GM12878 (cell line): Measurements from ENCODE around the gene TBC1D10B. TPM values are rescaled to one million over a fixed set of nuclear protein-coding genes. Genes with fewer than 3 reads are reported as not detected.
A peak's percentile ranks its signal among the peaks of the same experiment; 100 is the strongest.

Experiments used
- ATAC-seq: fragments of 200-7000 bp; cut with Tn5 transposase; 3 replicates; pipeline ENCODE4 v1.9.1; 2020; ENCODE audit warnings: mild to moderate bottlenecking, moderate library complexity
- BruUV-seq: library from RNA; stranded (reverse); fragments of 400-500 nt; replicated peaks from 2 replicates; lab custom pipeline; 2021; lab: Mats Ljungman, UMichigan
- CTCF ChIA-PET: fragments of 300-600 bp; sonication (Branson Sonifier 250); formaldehyde crosslinking; extraction: SDS; loops from one replicate; lab custom pipeline; 2021; ENCODE audit warnings: inconsistent platforms; lab: Yijun Ruan, JAX
- POLR2A ChIA-PET: fragments of 350-600 bp; formaldehyde crosslinking; extraction: SDS; loops from one replicate; lab custom pipeline; 2021; ENCODE audit warnings: inconsistent platforms; lab: Charles Lee
- RAD21 ChIA-PET: fragments of 300-600 bp; sonication (Branson Sonifier 250); formaldehyde crosslinking; loops from one replicate; lab custom pipeline; 2023; ENCODE audit warnings: antibody characterized with exemption; ENCODE audit not compliant: unreplicated experiment; lab: Charles Lee
- SMC1A ChIA-PET: fragments of 300-600 bp; sonication (Branson Sonifier 250); formaldehyde crosslinking; loops from one replicate; lab custom pipeline; 2023; ENCODE audit not compliant: unreplicated experiment, uncharacterized antibody; lab: Charles Lee
- DNase-seq: peaks from one replicate; pipeline ENCODE4 v3.0.0-alpha.2; 2011; ENCODE audit warnings: low read depth, low spot score
- FAIRE-seq: peaks from 3 replicates; lab custom pipeline; 2011; peaks lifted over from hg19 to GRCh38; lab: Jason Lieb, UNC
- H2AFZ ChIP-seq: 2 replicates; pipeline ENCODE4 v1.6.0; 2011; ENCODE audit warnings: low read depth, low read length, control low read depth; ENCODE audit not compliant: control insufficient read depth
- H3K27ac ChIP-seq: 2 replicates; pipeline ENCODE4 v1.5.1; 2011; ENCODE audit warnings: control low read depth; ENCODE audit not compliant: control insufficient read depth, insufficient read depth
- H3K27me3 ChIP-seq, 2 experiments: replicated peaks in 1 of 2; 2 replicates each; pipeline versions ENCODE4 v1.6.0 to v1.6.1; 2011; ENCODE audit warnings: low read length in 1 of 2; ENCODE audit not compliant: control insufficient read depth in 2 of 2, insufficient read depth in 2 of 2
- H3K36me3 ChIP-seq, 2 experiments: 2 replicates each; pipeline ENCODE4 v1.5.1; 2011; ENCODE audit warnings: low read length in 1 of 2; ENCODE audit not compliant: control insufficient read depth in 2 of 2, insufficient read depth in 2 of 2
- H3K4me1 ChIP-seq: 2 replicates; pipeline ENCODE4 v1.6.1; 2011; ENCODE audit warnings: mild to moderate bottlenecking, low read length, moderate library complexity, mixed read lengths; ENCODE audit not compliant: control insufficient read depth, insufficient read depth
- H3K4me2 ChIP-seq: 2 replicates; pipeline ENCODE4 v1.6.0; 2011; ENCODE audit warnings: control low read depth; ENCODE audit not compliant: control insufficient read depth, insufficient read depth
- H3K4me3 ChIP-seq: fragments of 200-600 bp; sonication (generic); 2 replicates; pipeline ENCODE4 v1.5.1; 2016
- H3K79me2 ChIP-seq: 2 replicates; pipeline ENCODE4 v1.6.0; 2011; ENCODE audit warnings: low read length; ENCODE audit not compliant: control insufficient read depth, insufficient read depth
- H3K9ac ChIP-seq: 2 replicates; pipeline ENCODE4 v1.8.0; 2011; ENCODE audit warnings: low read length, control low read depth, mixed read lengths; ENCODE audit not compliant: control insufficient read depth, insufficient read depth
- H3K9me3 ChIP-seq: replicated peaks from 3 replicates; pipeline ENCODE4 v1.5.1; 2011; ENCODE audit warnings: mild to moderate bottlenecking, low read length; ENCODE audit not compliant: control insufficient read depth, insufficient read depth
- H4K20me1 ChIP-seq: 2 replicates; pipeline ENCODE4 v1.6.0; 2011; ENCODE audit not compliant: control insufficient read depth, insufficient read depth
- ATF7 ChIP-seq: fragments of 450-650 bp; IDR thresholded peaks from 2 replicates; pipeline ENCODE4 v1.6.1; 2016; ENCODE audit warnings: low read depth, mild to moderate bottlenecking
- BCL11A ChIP-seq: IDR thresholded peaks from 2 replicates; pipeline ENCODE4 v1.6.1; 2011; ENCODE audit warnings: low read depth, low read length
- BHLHE40 ChIP-seq, 2 experiments: fragments of 450-650 bp in 1 of 2; IDR thresholded peaks; 2 replicates each; pipeline ENCODE4 v1.6.1; 2011 to 2017; ENCODE audit warnings: low read depth in 2 of 2, borderline replicate concordance in 1 of 2, improper control_type of control experiment in 1 of 2, low read length in 1 of 2, mild to moderate bottlenecking in 1 of 2
- CBX3 ChIP-seq: fragments of 200-600 bp; sonication (generic); IDR thresholded peaks from 2 replicates; pipeline ENCODE4 v1.6.1; 2016; ENCODE audit warnings: low read depth, borderline replicate concordance
- CHD1 ChIP-seq: IDR thresholded peaks from 2 replicates; pipeline ENCODE4 v1.6.1; 2012; ENCODE audit warnings: low read depth, low read length, improper control_type of control experiment
- CHD4 ChIP-seq: fragments of 200-600 bp; sonication (generic); IDR thresholded peaks from 2 replicates; pipeline ENCODE4 v1.6.1; 2016; ENCODE audit warnings: mild to moderate bottlenecking
- CTCF ChIP-seq, 3 experiments: IDR thresholded peaks in 2 of 3; conservative IDR thresholded peaks in 1 of 3; 2 replicates each; pipeline ENCODE4 v1.5.1; 2011; ENCODE audit warnings: low read depth in 3 of 3, low read length in 3 of 3, mild to moderate bottlenecking in 3 of 3, control low read depth in 2 of 3, moderate library complexity in 2 of 3, inconsistent platforms in 1 of 3, mixed read lengths in 1 of 3; ENCODE audit not compliant: control insufficient read depth in 2 of 3, insufficient read depth in 1 of 3; ENCODE audit errors: extremely low read depth in 1 of 3
- EP300 ChIP-seq, 2 experiments: fragments of 150-350 bp in 1 of 2; IDR thresholded peaks; 2 replicates each; pipeline ENCODE4 v1.6.1; 2011 to 2012; ENCODE audit warnings: low read depth in 2 of 2, low read length in 2 of 2, borderline replicate concordance in 1 of 2, improper control_type of control experiment in 1 of 2, inconsistent platforms in 1 of 2; ENCODE audit not compliant: control insufficient read depth in 1 of 2
- FOS ChIP-seq: IDR thresholded peaks from 3 replicates; pipeline ENCODE4 v1.6.1; 2011; ENCODE audit warnings: borderline replicate concordance; ENCODE audit not compliant: insufficient read length; ENCODE audit errors: extremely low read depth
- NFIC ChIP-seq: IDR thresholded peaks from 2 replicates; pipeline ENCODE4 v1.6.1; 2012; ENCODE audit warnings: low read depth, mild to moderate bottlenecking, inconsistent platforms, low read length, moderate library complexity
- NR2C1 ChIP-seq: fragments of 450-650 bp; IDR thresholded peaks from 2 replicates; pipeline ENCODE4 v1.6.1; 2017; ENCODE audit warnings: antibody characterized with exemption, mild to moderate bottlenecking, moderate library complexity
- NR2F1 ChIP-seq: fragments of 450-650 bp; conservative IDR thresholded peaks from 2 replicates; pipeline ENCODE4 v1.6.1; 2017; ENCODE audit warnings: mild to moderate bottlenecking
- POLR2AphosphoS2 ChIP-seq: IDR thresholded peaks from 2 replicates; pipeline ENCODE4 v1.6.1; 2011; ENCODE audit warnings: low read depth, mild to moderate bottlenecking, low read length, improper control_type of control experiment, moderate library complexity
- RELA ChIP-seq: fragments of 450-650 bp; IDR thresholded peaks from 2 replicates; pipeline ENCODE4 v1.8.0; 2014; ENCODE audit warnings: borderline replicate concordance; ENCODE audit not compliant: partially characterized antibody
- RFX5 ChIP-seq: IDR thresholded peaks from 2 replicates; pipeline ENCODE4 v1.6.1; 2011; ENCODE audit warnings: low read depth, low read length, improper control_type of control experiment
- SIN3A ChIP-seq: IDR thresholded peaks from 2 replicates; pipeline ENCODE4 v1.6.1; 2012; ENCODE audit warnings: low read depth, low read length, improper control_type of control experiment
- SPI1 ChIP-seq: IDR thresholded peaks from 2 replicates; pipeline ENCODE4 v1.6.1; 2011; ENCODE audit warnings: low read depth, mild to moderate bottlenecking, low read length, moderate library complexity, borderline replicate concordance; ENCODE audit not compliant: insufficient read depth
- SUZ12 ChIP-seq: fragments of 200-600 bp; sonication (generic); IDR thresholded peaks from one replicate; pipeline ENCODE4 v1.6.1; 2018; ENCODE audit warnings: antibody characterized with exemption, mild to moderate bottlenecking; ENCODE audit not compliant: unreplicated experiment
- TCF3 ChIP-seq: IDR thresholded peaks from 2 replicates; pipeline ENCODE4 v1.6.1; 2012; ENCODE audit warnings: low read depth, mild to moderate bottlenecking, low read length, borderline replicate concordance; ENCODE audit not compliant: insufficient read depth
- TCF7 ChIP-seq: IDR thresholded peaks from 2 replicates; pipeline ENCODE4 v1.6.1; 2014; ENCODE audit warnings: antibody characterized with exemption, borderline replicate concordance
- ZNF274 ChIP-seq: IDR thresholded peaks from one replicate; pipeline ENCODE4 v1.8.0; 2011; ENCODE audit not compliant: insufficient read length, insufficient read depth
- ZSCAN29 ChIP-seq: fragments of 450-650 bp; IDR thresholded peaks from 2 replicates; pipeline ENCODE4 v1.6.1; 2017; ENCODE audit warnings: mild to moderate bottlenecking, moderate library complexity
- WGBS: methylation state at CpG from one replicate; pipeline ENCODE4 v1.1.6; 2016; ENCODE audit warnings: low lambda C conversion rate; ENCODE audit not compliant: insufficient replicate concordance, insufficient coverage; ENCODE audit errors: missing lambda C conversion rate; 5-methylcytosine and 5-hydroxymethylcytosine counted together
- in situ Hi-C: fragments of 300-500 bp; cut with MboI; formaldehyde crosslinking; loops from 9 replicates; pipeline ENCODE4 v1.14.3; 2018; ENCODE audit warnings: mixed read lengths
- intact Hi-C: fragments of 100-400 bp; cut with micrococcal nuclease; formaldehyde crosslinking; loops from one replicate; pipeline ENCODE4 v1.14.2; 2022; ENCODE audit not compliant: unreplicated experiment
- polyA plus RNA-seq, 11 experiments: library from polyadenylated mRNA; depleted of rRNA in 4 of 11; unstranded in 6 of 11; stranded (reverse) in 5 of 11; fragments of >200 nt; fragmentation: Nextera tagmentation in 4 of 11; fragmentation: Illumina TruSeq in 1 of 11; extraction: Ambion mirVana in 4 of 11; extraction: Trizol in 1 of 11; gene quantifications; 1 replicate in 1 of 11; 2 replicates in 10 of 11; pipeline versions ENCODE4 v1.2.1 to v1.2.3, GENCODE V29; 2011 to 2016; ENCODE audit warnings: inconsistent platforms in 2 of 11, missing spikeins in 2 of 11, low read depth in 1 of 11
- total RNA-seq, 4 experiments: library from RNA; depleted of rRNA in 3 of 4; stranded (reverse); fragments of >200 nt in 3 of 4; fragmentation: Illumina TruSeq in 1 of 4; extraction: Trizol in 1 of 4; gene quantifications; 2 replicates each; pipeline versions ENCODE4 v1.2.1 to v1.2.3, GENCODE V29; 2013 to 2021

TBC1D10B gene
- total and polyA plus RNA-seq, 10 of the 15 experiments (the other 5 are each of a cell fraction or from before 2014, with no cell fraction given): 2.2 to 51.2 (median 11.6) TPM

GRCh38 chr16:30381291-30382041, 11.2 kb upstream of the TBC1D10B start:
- peaks cover 28% of the 10 kb centered on the region for H3K4me1 ChIP-seq
- in situ Hi-C loops (no loop called here), intact Hi-C loops (no loop called here)
- RAD21 ChIA-PET: interaction anchor here (1.3 to 3.2 kb wide), 3 partner anchors 11 to 27 kb away, joined by 3 to 25 read pairs (median 4); partner anchors contain the start of genes TBC1D10B and ZNF771
- CTCF ChIA-PET: interaction anchor here (1.6 to 2.8 kb wide), 4 partner anchors 10 to 217 kb away, joined by 6 to 23 read pairs (median 8); partner anchors contain the start of genes ZNF48 and ZNF771
- 57% methylated on average over 12 of the region's 13 CpGs for WGBS
- FAIRE-seq: no peak
- peak overlapping the region; percentile 76 for H3K9ac ChIP-seq
- no peak overlapping the region for H2AFZ ChIP-seq
- SMC1A ChIA-PET: interaction anchor here (1.1 to 3.3 kb wide), 3 partner anchors 10 to 35 kb away, joined by 3 to 12 read pairs (median 9); no protein-coding TSS in a partner anchor
- H3K9me3 ChIP-seq: no peaks in the 10 kb centered on the region
- peak overlapping the region; percentile 94 for H3K4me2 ChIP-seq
- no peak for DNase-seq
- peaks cover 27% of the 10 kb centered on the region for H3K79me2 ChIP-seq
- BruUV-seq: no TSS peak
- peak overlapping the region; percentile 97 for H3K4me3 ChIP-seq
- ATAC-seq: no peak
- H3K27me3 ChIP-seq: no peaks in the 10 kb centered on the region
- H3K36me3 ChIP-seq: peaks cover 0 to 4% of the 10 kb centered on the region in 2 experiments; a peak in 2 of 4 replicates
- peak overlapping the region; percentile 91 for H3K27ac ChIP-seq
- H4K20me1 ChIP-seq: no peaks in the 10 kb centered on the region
- POLR2A ChIA-PET: interaction anchor here (1.4 to 4.3 kb wide), 5 partner anchors 10 to 316 kb away, joined by 3 to 37 read pairs (median 4); partner anchors contain the start of genes ALDOA, TBC1D10B and ZNF48
- TF ChIP-seq SUZ12: no peak
- TF ChIP-seq CHD1: no peak
- peak; percentile 24; the same call in 1 of the 2 replicates for TF ChIP-seq SPI1
- no peak for TF ChIP-seq BHLHE40 (IDR thresholded peaks at IDR 0.05; ENCODE audit: borderline replicate concordance in 1 of 2, low read depth in 2 of 2, low read length in 1 of 2)
- no peak for TF ChIP-seq CTCF (IDR thresholded peaks at IDR 0.05 in 2 of 3, conservative IDR thresholded peaks at IDR 0.05 in 1 of 3; ENCODE audit: control insufficient read depth in 2 of 3, extremely low read depth in 1 of 3, insufficient read depth in 1 of 3, low read depth in 3 of 3, low read length in 3 of 3)
- 0 out of 2 replicates have a peak, but pooled peaks have one; percentile 14 for TF ChIP-seq POLR2AphosphoS2
- no peak for TF ChIP-seq TCF7
- TF ChIP-seq ATF7: no peak
- no peak for TF ChIP-seq CBX3
- no peak for TF ChIP-seq SIN3A
- TF ChIP-seq ZNF274: no peak
- no peak for TF ChIP-seq RFX5
- TF ChIP-seq NR2F1: peak; percentile 91
- TF ChIP-seq TCF3: no peak
- TF ChIP-seq EP300 (IDR thresholded peaks at IDR 0.05; ENCODE audit: borderline replicate concordance in 1 of 2, control insufficient read depth in 1 of 2, low read depth in 2 of 2, low read length in 2 of 2): no peak
- no peak for TF ChIP-seq ZSCAN29
- no peak for TF ChIP-seq CHD4
- TF ChIP-seq NR2C1: peak; percentile 95
- no peak for TF ChIP-seq BCL11A
- TF ChIP-seq FOS: no peak
- TF ChIP-seq RELA: no peak
- TF ChIP-seq NFIC: no peak
